Measurements from ENCODE around the gene SPAG7.

SPAG7 gene, protein sequence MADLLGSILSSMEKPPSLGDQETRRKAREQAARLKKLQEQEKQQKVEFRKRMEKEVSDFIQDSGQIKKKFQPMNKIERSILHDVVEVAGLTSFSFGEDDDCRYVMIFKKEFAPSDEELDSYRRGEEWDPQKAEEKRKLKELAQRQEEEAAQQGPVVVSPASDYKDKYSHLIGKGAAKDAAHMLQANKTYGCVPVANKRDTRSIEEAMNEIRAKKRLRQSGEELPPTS

DNA sequence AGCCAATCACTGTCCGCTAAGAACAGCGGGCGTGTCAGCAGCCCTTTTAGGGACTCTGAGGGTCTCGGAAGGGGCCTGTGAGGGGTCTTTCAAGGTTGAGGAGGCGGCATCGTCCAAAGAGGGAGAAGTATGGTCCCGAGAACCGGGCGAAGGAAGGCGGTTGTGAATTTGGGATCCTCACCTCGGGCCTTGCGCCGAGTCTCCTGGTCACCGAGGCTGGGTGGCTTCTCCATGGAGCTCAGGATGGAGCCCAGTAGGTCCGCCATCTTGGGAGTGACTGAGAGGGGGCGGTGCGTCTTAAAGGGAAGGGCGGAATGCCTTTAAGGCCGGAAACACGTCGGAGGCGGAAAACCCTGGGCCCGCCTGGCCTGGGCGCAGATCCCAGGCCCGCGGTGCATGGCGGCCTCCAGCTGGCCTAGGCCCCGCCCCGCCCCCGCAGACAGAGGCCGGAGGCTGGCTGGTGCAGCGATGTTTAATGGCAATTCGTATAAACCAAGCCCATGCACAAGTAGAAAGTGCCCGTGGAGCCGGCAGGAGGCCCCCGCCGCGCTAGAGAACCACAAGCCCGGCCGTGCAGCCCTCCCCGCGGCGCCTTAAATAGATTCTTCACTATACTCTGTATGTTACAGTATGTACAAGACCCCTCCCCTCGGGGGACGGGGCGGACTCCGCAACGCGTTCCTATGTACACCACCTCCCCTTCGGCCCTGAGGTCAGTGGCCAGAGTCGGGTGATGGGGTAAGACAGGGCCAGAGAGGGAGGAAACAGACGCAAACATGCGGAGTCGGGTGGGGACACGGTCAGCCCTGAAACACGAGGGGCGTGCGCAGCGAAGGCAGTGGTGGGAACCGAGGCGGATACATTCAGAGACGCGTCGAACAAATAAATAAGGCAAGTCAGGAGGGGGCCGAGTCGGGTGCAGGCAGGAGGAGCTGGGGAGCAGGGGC lies at the start of gene SPAG7:
SPAG7 (minus strand) TSS at position 279 of the 947 bp plus-strand sequence; CDS start at position 266, 13 bp downstream.
- DNase-seq, result peak; percentile 98

DNA sequence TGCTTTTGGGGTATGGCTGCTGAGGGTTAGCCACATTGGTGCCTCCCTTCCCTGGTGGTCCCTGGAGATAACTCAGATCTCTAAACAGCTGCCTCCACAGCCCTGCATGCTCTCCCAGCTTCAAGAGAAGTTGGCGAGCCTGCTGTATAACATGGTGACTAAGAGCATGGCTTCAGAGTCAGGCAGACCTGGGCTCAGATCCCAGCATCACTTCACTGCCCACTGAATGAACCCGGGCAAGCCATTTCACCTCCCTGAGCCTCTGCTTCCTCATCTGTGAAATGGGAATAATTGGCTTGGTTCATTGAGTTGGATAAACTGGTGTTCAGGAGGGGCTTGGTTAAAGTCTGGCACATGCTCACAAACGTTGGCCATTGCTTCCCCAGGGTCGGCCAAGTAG lies 46.7 kb upstream of the SPAG7 start:
- no peak for DNase-seq

DNA sequence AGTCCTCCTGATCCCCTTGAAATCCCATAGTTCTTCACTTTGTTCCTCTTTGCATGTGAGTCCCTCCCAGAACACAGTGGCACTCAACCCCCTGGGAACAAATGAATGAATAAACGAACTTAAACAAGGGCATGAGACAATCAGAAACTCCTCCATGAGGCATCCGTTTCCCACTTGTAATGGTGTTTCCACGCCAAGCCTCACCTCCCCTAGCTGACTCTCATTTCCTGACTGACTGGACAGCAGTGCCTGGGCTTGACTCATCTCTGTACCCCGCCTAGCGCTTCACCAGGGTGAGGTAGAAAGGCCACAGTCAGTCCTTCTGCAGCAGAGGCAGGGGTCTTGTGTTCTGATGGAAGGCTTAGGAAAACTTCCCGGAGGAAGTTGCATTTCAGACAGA lies 44.3 kb upstream of the SPAG7 start:
- no peak for DNase-seq

DNA sequence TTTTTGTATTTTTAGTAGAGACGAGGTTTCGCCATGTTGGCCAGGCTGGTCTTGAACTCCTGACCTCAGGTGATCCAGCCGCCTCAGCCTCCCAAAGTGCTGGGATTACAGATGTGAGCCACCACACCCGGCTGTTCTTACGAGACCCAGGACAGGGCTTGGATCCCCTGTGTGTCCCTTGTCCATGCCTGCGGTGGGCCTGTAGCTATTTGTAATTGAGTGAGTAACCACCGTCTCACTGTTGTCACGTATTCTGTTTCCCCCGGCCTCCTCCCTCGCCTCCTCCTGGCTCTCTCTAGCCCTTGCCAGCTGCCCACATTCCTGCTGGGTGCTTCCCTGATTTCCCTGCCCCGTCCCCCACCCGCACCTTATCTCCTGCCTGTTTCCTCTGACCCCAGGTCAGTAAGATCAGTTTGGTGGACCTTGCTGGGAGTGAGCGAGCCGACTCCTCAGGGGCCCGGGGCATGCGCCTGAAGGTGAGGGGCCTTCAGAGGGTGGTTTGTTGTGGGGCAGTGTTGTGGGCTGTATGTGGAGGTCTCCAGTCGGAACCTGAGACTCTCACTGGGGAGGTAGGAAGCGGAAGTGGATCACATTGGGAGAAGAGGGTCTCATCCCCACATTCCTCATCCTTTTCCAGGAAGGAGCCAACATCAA lies 35.7 kb upstream of the SPAG7 start:
- DNase-seq, result no peak

DNA sequence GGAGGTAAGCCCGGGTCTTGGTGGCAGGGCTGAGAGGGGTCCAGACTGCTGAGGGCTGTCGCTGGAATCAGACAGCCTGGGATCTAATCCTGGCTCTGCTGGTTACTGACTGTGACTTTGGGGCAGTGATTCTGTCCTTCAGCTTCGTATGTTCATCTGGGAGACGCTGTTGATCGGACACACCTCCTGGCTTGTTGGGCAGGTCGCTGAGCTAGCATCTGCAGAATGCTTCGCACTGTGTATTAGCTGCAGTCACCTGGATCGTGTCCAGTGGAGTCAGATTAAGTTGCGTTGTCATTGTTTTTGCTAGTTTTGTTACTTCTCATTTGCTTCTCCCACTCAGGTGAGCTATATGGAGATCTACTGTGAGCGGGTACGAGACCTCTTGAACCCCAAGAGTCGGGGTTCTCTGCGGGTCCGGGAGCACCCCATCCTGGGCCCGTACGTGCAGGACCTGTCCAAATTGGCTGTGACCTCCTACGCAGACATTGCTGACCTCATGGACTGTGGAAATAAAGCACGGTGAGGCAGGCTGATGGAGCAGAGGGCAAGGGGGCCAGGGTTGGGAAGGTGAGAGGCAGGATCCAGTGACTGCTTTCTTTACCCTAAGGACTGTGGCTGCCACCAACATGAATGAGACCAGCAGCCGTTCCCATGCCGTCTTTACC lies 34.6 kb upstream of the SPAG7 start:
- DNase-seq, result no peak

DNA sequence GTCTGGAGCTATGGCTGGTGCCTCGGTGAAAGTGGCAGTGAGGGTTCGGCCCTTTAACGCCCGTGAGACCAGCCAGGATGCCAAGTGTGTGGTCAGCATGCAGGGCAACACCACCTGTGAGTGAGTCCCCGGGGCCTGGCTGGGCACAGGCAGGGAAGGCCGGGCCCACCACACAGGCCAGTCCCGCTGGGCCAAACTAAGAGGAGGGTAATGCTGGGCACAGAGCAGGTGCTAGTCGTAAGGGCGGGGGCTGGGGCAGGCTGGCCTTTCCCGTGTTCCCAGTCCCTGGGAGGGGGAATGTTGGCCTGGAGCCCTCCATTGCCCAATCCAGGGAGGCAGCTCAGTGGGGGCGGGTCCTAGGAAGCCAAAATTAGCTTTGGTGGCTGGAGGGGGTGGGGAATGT lies 32.6 kb upstream of the SPAG7 start:
- DNase-seq, result no peak

DNA sequence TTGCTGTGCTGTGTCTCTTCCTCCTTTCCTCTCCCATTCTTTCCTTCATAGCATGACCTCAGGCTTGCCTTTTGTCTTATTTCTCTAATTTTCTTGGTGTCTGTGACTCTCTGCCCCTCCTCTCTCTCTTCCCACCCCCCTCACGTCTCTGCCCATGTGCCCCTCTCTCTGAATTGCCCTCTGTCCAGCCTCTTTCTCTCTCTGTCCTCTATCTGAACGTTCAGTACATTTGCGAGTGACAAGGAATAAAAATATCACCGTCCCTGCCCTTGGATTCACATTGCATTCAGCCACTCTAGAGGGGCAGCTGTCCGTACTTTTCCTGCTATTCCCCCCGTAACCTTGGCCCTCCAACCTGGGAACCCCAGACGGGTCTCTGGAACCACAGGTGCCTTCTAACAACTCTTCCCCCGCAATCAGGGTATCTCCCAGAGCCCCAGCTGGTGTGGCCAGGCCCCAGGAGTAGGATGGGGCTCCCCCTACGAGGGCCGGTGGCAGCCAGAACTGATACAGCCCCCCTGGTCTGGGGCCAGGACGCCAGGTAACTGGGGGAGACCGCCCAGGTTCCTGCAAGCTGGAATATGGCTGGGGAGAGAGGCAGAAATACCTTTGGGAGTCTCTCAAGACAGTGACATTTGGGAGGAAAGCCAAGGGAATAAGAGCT lies 31.9 kb upstream of the SPAG7 start:
- DNase-seq, result no peak

DNA sequence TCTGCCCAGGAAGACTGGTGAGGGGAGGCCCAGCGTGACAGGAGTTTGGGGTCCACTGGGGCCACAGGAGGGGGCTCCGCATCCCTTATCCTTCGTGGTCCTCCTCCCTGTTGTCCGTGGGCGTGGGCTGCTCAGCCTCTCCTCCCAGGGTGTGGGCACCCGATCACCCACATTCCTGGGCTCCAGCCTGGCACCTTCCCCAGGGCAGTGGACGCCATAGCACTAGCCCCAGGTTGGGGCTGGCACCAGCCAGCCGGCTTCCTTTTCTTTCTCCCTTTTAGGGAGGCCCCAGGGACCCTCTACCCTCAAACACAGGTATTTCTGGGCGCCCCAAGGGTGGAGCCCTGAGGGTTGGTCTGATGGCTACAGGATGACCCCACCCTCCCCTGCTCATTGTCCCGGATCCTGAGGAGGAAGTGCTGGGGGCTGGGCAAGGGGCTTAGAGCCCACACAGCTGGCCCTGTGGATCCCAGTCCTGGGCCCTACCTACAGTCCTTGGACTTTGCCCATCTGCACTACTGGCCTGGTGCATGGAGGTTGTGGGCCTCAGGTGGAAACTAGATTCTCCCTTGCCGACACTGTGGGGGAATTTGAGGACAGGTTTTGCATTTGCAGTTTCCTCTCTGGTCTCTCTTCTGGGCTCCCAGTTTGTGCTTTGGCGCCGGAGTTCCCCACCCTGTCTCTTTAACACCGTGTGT lies 31.3 kb upstream of the SPAG7 start:
- DNase-seq, result no peak

DNA sequence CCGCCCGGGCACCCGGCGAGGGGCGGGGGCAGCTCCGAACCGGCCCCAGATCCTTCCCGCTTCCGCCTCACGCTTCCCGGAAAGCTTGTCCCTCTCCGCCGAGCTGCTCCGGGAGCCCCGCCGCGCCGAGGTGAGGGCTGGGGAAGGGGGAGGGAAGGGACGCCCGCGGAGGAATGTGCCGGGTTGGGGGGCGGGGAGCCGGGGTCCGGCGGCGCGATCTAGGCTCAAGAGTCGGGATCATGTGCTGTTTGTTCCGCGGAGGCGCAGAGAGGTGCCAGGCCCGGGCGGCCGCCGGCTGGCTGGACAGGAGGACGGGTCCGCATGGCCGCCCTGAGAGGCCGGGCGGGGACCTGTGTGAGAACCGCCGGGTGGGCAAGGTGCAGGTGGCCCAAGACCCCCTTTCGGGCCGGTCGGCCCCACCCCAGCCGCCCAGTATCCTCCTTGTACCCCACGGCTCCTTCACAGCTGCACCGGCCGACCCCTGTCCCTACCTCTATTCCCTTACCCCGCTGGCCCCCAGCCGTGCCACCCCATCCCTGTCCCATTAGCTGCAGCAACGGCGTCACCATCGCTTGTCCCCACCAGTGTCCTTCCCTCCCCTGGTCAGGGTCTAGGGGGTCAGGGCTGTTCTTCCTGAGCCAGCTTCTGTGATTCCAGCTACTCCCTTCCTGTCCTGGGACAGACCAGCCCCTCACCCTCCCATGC lies 30.6 kb upstream of the SPAG7 start:
- no peak for DNase-seq

DNA sequence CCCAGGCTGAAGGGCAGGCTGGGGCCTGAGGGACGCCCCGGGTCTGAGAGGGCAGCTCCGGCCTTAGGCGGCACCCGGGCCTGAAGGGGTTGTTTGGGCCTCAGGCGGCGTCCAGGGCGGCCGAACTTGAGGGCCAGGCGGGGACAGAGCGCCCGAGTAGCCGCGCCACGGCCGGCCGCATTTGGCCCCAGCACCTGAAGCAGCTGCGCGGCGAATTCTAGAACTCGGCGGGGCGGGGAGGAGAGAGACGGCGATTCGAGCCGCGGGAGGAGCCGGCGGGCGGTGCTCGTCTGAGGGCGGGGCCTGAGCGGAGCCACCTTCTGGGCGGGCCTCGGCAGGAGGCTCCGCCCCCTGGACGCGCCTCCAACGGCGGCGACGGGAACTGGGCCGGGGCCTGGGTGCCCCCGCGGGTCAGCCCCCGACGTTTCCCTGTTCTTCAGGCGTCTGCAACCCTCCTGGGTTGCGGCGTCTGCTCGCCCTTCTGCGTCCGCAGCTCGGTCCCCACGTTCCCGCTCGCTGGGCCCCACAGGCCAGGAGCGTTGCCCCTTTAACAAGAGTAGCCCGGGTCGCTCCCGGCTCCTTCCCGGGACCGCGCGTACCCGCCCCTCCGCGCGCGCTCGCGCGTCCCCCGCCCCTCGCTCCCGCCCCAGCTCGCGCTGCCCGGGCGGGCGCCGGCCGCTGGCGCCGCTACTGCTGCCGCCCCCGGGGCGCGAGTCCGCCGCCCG lies 29.8 kb upstream of the SPAG7 start, which contains the start of the genes INCA1 and KIF1C:
INCA1 (minus strand) TSS at position 221 of the 725 bp plus-strand sequence. CDS start 3,085 bp downstream, outside the sequence.
KIF1C (plus strand) TSS at position 649 of the 725 bp plus-strand sequence. CDS start 2,297 bp downstream, outside the sequence.
- DNase-seq, result peak; percentile 95

DNA sequence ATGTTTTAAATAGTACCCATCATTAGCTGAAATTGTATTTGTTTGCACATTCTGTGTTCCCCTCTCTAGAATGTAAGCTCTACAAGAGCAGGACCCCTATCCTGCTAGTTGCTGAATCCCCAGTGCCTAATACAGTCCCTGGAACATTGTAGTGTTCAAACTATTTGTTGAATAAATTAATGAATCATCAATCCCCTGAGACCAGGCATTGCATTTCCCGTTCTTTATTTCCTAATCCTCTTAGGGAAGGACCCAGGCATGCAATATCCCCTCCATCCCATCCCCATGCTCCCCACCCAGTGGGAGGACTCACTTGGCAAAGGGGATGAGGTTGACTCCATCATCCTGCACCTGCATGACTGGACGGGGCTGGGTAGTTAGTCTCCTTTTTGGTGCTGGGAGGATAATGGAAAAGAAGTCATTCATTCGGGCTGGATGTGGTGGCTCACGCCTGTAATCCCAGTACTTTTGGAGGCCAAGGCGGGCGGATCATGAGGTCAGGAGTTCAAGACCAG lies 26.5 kb upstream of the SPAG7 start:
- no peak for DNase-seq

DNA sequence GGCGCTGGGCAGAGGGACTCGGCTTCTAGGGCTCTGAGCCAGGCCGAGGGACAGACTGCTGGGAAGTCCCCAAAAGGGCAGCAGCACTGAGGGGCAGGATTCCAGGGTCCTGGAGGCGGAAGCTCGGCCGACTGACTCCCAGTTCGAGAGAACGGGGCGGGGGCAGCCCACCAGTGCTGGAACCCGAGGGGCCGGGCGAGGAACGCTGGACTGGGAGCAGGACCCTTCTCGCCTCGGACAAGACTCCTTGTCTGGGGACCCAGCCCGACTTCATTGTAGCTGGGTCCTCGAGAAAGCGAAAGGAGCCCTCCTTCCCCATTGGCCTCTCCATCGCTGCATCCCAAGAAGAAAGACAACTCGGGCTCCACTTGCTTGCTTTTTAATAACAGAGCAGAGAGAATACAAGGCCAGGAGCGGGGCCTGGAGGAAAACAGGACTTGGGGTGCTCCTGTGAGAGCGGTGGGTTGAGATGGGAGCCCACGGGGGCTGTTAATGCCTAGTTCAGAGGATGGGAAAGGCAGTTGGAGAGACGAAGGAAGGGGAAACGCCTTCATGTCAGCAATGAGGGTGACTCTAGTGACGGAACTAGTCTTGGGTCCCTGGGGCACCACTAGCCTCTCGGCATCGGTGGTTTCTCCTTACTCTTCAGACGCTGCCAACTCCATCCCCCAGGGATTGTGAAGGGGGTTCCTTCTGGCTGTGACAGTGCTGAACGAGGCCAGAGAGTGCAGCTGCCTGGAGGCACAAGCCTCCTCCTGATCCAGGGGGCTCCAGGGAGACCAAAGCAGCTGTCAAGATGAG lies 20.4 kb upstream of the SPAG7 start:
- DNase-seq, result no peak

DNA sequence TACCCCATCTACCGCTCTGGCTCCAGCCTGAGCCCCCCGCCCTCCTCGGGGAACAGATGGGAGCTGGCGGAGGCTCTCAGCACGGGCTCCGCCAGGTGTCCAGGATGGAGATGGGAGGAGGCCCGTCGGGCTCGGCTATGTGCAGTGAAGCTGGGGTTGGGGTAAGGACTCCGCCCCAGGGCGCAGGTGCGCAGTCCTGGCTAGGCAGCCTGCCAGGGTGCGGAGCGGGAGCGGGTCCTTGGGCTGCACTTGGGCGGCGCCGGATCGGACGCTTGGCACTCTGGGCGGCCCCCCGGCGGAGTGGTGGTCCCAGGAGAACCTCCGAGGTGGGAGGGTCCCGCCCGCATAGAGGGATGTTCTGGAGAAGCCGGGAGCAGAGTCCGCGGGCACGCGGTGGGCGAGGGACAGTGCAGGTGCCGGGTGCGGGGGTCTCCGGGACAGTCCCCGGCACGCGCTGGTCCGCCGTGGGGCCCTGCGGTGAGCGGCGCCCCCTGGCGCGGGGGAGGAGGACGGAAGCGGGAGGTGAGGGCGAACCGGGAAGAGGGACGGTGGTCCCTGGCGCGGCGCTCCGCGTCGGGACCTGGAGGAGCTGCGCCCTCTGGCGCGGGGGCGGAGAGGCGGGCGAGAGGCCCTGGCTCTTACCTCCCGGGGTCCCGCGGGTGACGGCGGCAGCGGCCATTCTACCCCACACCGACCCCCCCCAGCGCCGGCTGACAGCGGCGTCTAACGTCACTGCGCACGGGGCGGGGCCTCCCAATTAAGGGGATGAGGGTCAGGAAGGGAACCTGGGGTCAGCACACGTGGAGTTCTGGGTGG lies 19.5 kb upstream of the SPAG7 start, which contains the start of gene CAMTA2:
CAMTA2 (minus strand) TSS at position 725 of the 816 bp plus-strand sequence. CDS start 1,453 bp downstream, outside the sequence.
- peak; percentile 88 for DNase-seq

DNA sequence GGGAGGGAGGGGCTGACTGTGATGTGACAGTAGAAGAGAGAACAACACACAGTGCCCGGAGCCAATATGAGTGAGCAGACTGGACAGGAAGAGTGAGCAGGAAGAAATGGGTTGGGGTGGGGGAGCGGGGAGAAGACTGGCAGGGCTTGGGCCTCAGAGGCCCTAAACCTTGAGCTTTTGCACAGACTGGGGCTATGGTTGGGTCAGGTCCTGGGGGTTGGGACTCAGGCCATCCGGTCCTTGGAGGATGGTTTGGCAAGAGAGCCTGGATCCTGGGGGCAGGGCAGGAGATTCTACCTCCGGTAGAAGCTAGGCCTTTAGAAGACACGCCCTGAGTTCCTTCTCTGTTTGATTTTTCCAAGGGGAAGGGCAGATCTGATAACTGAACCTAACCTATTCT lies 18.8 kb upstream of the SPAG7 start:
- DNase-seq, result no peak

DNA sequence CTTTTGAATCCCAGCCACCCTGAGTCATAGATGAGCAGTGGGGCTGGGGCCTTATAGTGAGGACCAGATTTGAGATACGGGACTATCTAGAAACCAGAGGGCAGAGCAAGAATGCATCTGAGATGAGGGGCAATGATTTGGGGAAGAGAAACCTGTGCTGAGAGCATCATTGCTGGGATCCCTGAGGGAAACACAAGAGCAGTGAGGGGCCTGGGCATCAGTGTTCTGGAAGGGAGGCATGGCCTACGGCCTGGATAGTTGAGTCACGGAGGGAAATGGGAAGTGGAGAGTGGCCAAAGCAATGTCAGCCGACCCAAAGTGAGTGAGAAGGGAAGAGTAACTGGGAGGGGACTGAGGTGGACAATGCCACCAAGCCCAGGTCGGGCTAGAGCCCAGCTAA lies 14.7 kb upstream of the SPAG7 start:
- DNase-seq, result no peak

DNA sequence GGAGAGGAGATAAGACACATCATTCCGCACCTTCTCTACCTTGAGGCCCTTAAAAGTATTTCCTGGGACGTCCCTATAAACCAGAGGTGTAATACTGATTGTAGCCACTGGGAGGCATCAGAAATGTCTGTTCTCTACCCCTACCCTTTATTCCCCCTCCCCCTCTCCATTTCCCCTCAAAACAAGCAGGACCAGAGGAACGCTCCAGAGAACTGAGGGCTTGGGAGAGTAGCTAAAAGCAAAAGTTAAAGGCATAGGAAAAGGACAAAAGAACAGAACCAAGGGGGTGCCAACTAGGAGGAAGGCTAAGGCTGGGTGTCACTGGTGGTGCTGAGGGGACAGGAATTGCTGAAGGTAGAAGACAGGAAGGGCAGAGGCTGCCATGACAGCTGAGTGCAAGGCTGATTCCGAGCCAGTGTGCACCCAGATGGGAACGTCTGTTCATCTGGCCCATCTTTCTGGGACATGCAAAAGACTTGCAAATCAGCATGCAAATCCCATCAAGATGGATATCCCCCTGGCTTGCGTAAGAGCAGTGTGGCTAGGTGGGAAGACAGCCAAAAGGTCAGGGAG lies 13.1 kb upstream of the SPAG7 start:
- DNase-seq, result no peak

DNA sequence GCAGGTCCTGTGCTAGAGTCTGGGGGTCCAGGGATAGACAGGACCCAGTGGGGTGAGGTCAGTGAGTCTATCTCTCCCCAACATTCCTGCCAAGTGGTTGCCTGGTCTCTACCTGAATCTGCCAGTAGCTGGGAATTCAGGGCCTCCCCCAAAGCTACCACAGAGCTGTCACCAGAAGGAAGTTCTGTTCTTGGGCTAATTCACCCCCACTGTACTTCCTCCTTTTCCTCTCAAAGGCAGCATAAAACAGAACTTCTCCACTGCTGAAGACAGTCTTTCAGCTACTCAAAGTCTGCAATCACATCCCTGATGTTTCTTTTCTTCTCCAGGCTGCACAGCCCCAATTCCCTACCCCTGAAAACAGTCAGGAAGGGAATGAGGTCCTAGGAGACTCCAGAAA lies 11.1 kb upstream of the SPAG7 start:
- DNase-seq, result peak; percentile 8

Data from midbrain (tissue), 1 donor.